Thyroid gland (tissue), 4 donors: ENCODE measurements around the gene NID2. TPM values are rescaled to one million over a fixed set of nuclear protein-coding genes. Genes with fewer than 3 reads are reported as not detected.

Experiments used
- DNase-seq, 2 donors: peaks; one replicate each; pipeline ENCODE4 v3.0.0-alpha.2; 2019
- H3K27ac ChIP-seq, 3 donors: fragments of 200-600 bp; sonication (generic); 1 replicate in 2 of 3; 2 replicates in 1 of 3; pipeline ENCODE4 v1.5.1; 2016 to 2019; ENCODE audit warnings: mild to moderate bottlenecking in 1 of 3, moderate library complexity in 1 of 3
- H3K27me3 ChIP-seq: fragments of 200-600 bp; sonication (generic); one replicate; pipeline ENCODE4 v1.5.1; 2019
- H3K36me3 ChIP-seq, 2 donors: fragments of 200-600 bp; sonication (generic); one replicate each; pipeline ENCODE4 v1.5.1; 2016 to 2019
- H3K4me1 ChIP-seq, 2 donors: fragments of 200-600 bp; sonication (generic); one replicate each; pipeline ENCODE4 v1.5.1; 2017 to 2019
- H3K4me3 ChIP-seq, 3 donors: fragments of 200-600 bp; sonication (generic); replicated peaks in 1 of 3; 1 replicate in 2 of 3; 2 replicates in 1 of 3; pipeline ENCODE4 v1.5.1; 2016; ENCODE audit warnings: mild to moderate bottlenecking in 1 of 3
- H3K9me3 ChIP-seq: fragments of 200-600 bp; sonication (generic); one replicate; pipeline ENCODE4 v1.5.1; 2017
- CTCF ChIP-seq, 6 experiments: fragments of 200-600 bp in 3 of 6; fragments of 450-650 bp in 3 of 6; sonication (generic) in 3 of 6; IDR thresholded peaks; one replicate each; pipeline ENCODE4 v1.5.1; 2016 to 2019; ENCODE audit warnings: antibody characterized with exemption in 6 of 6, mild to moderate bottlenecking in 2 of 6, inconsistent platforms in 1 of 6, moderate library complexity in 1 of 6
- POLR2A ChIP-seq, 2 donors: fragments of 450-650 bp; IDR thresholded peaks; one replicate each; pipeline ENCODE4 v1.6.1; 2017; ENCODE audit warnings: antibody characterized with exemption in 2 of 2, mild to moderate bottlenecking in 2 of 2, moderate library complexity in 1 of 2
- WGBS, 2 donors: methylation state at CpG; one replicate each; pipeline ENCODE4 v1.1.5; 2017; 5-methylcytosine and 5-hydroxymethylcytosine counted together
- intact Hi-C: fragments of 100-400 bp; cut with DNase I; formaldehyde crosslinking; loops from one replicate; pipeline ENCODE4 v1.15.1; 2023
- total RNA-seq, 4 donors: library from RNA; depleted of rRNA; stranded (reverse); fragments of >200 nt; gene quantifications; one replicate each; pipeline ENCODE4 v1.2.3, GENCODE V29; 2016

NID2 gene
- total RNA-seq, 4 donors from 2014 or later: 115 to 207 (median 130) TPM

- Histone ChIP-seq H3K9me3 (no peaks in the 10 kb centered on the region), H3K4me1 (peaks cover 27 to 34% of the 10 kb centered on the region in 2 donors), H3K27ac (peak overlapping the region in 2 of 3 donors; percentile 73 to 76), H3K36me3 (no peaks in the 10 kb centered on the region), H3K4me3 (no peak overlapping the region), H3K27me3 (no peaks in the 10 kb centered on the region)
- intact Hi-C loops: loop anchor here (5.0 kb wide), 1 partner anchor 34 kb away; no protein-coding TSS in a partner anchor
- WGBS, 2 donors: 93 to 97% methylated on average over 4 of the region's 4 CpGs
- TF ChIP-seq CTCF (IDR thresholded peaks at IDR 0.05) (no peak), POLR2A (IDR thresholded peaks at IDR 0.05) (no peak)
- DNase-seq: no peak
Observed at GRCh38 chr14:52111583-52111982, 42.7 kb upstream of the NID2 start.

- WGBS, 2 donors: 29 to 39% methylated on average over 5 of the region's 5 CpGs
- Histone ChIP-seq H3K4me1 (peaks cover 33 to 44% of the 10 kb centered on the region in 2 donors), H3K36me3 (no peaks in the 10 kb centered on the region), H3K27me3 (no peaks in the 10 kb centered on the region), H3K27ac (peak overlapping the region; percentile 31 to 76 (median 73)), H3K4me3 (no peak overlapping the region), H3K9me3 (no peaks in the 10 kb centered on the region)
- peak; percentile 53 to 56 for DNase-seq
- TF ChIP-seq POLR2A (IDR thresholded peaks at IDR 0.05) (no peak), CTCF (IDR thresholded peaks at IDR 0.05) (no peak)
- intact Hi-C loops: loop anchor here (5.0 kb wide), 1 partner anchor 33 kb away; no protein-coding TSS in a partner anchor
Observed at GRCh38 chr14:52110441-52111086, 41.7 kb upstream of the NID2 start.

GRCh38 chr14:52108823-52109222, 40.0 kb upstream of the NID2 start:
- peaks cover 33 to 45% of the 10 kb centered on the region in 2 donors for H3K4me1 ChIP-seq
- H3K4me3 ChIP-seq: no peak overlapping the region
- intact Hi-C loops: no loop called here
- TF ChIP-seq CTCF (IDR thresholded peaks at IDR 0.05) (no peak), POLR2A (IDR thresholded peaks at IDR 0.05) (no peak)
- 89 to 100% methylated on average over 1 of the region's 1 CpG for WGBS, 2 donors
- no peaks in the 10 kb centered on the region for H3K9me3 ChIP-seq
- H3K27ac ChIP-seq: peak overlapping the region in 2 of 3 donors; percentile 10 to 56
- H3K27me3 ChIP-seq: no peaks in the 10 kb centered on the region
- no peak for DNase-seq
- no peaks in the 10 kb centered on the region for H3K36me3 ChIP-seq

- TF ChIP-seq POLR2A (IDR thresholded peaks at IDR 0.05): peak in 1 of 2 donors; percentile 38
- no peak for TF ChIP-seq CTCF (IDR thresholded peaks at IDR 0.05)
- H3K36me3 ChIP-seq: no peaks in the 10 kb centered on the region
- WGBS, 2 donors: 28 to 29% methylated on average over 5 of the region's 5 CpGs
- peak in 1 of 2 donors; percentile 32 for DNase-seq
- H3K4me3 ChIP-seq: no peak overlapping the region
- H3K27ac ChIP-seq: peak overlapping the region; percentile 37 to 76 (median 56)
- no peaks in the 10 kb centered on the region for H3K27me3 ChIP-seq
- intact Hi-C loops: no loop called here
- H3K4me1 ChIP-seq: peaks cover 33 to 52% of the 10 kb centered on the region in 2 donors
- H3K9me3 ChIP-seq: no peaks in the 10 kb centered on the region
Observed at GRCh38 chr14:52106840-52107239, 38.0 kb upstream of the NID2 start.

- 58 to 64% methylated on average over 8 of the region's 8 CpGs for WGBS, 2 donors
- no peaks in the 10 kb centered on the region for H3K36me3 ChIP-seq
- no peaks in the 10 kb centered on the region for H3K27me3 ChIP-seq
- no peak for DNase-seq
- TF ChIP-seq CTCF (IDR thresholded peaks at IDR 0.05): no peak
- no peak for TF ChIP-seq POLR2A (IDR thresholded peaks at IDR 0.05)
- H3K4me3 ChIP-seq: no peak overlapping the region
- H3K27ac ChIP-seq: peak overlapping the region in 2 of 3 donors; percentile 49
- H3K9me3 ChIP-seq: no peaks in the 10 kb centered on the region
- intact Hi-C loops: no loop called here
- H3K4me1 ChIP-seq: peaks cover 19 to 31% of the 10 kb centered on the region in 2 donors
Observed at GRCh38 chr14:52103416-52103815, 34.6 kb upstream of the NID2 start.
